Astrocyte of the spinal cord (primary cell): ENCODE results near the gene CDC42EP5.
"Not testable (repeated sequence)": the region's sequence is repeated elsewhere in the genome, so short reads cannot be mapped to it uniquely, and the experiment has no call there.

Experiments
- DNase-seq: peaks from one replicate; pipeline ENCODE4 v3.0.0; 2011; ENCODE audit warnings: low read depth, low spot score
- H3K4me3 ChIP-seq: 2 replicates; pipeline ENCODE4 v1.5.1; 2011; ENCODE audit warnings: low read depth, mild to moderate bottlenecking, low read length, moderate library complexity
- in situ Hi-C: cut with HindIII; loops from 2 replicates; pipeline ENCODE4 v1.10.0; 2017; ENCODE audit warnings: low sequenced_read_pairs
- TF ChIP-seq, protein P1 (sequence below): IDR thresholded peaks from 2 replicates; pipeline ENCODE4 v1.5.1; 2012; ENCODE audit warnings: low read depth, mild to moderate bottlenecking, low read length, inconsistent platforms

The CDC42EP5 gene

DNA sequence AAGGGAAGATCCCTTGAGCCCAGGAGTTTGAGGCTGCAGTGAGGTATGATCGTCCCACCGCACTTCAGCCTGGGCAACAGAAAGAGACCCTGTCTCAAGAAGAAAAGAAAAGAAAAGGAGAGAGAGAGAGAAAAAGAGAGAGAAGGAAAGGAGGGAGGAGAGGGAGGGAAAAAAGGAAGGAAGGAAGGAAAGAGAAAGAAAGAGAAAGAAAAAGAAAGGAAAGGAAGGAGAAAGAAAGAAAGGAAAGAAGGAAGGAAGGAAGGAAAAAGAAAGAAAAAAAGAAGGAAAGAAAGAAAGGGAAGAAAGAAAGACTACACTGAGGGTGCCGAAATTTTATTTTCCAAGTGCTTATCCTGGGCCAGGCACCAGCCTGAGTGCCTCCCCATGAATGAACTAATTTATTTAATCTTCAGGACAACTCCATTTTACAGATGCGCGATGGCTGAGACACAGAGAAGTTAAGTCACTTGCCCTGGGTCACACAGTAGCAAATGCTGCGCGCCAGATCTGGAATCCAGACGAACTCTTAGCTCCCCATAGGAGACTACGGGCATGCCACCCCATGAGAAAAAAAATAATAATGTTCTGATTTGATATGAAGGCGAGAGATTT is 2.7 kb downstream of the CDC42EP5 start:
- TF ChIP-seq, protein P1, sequence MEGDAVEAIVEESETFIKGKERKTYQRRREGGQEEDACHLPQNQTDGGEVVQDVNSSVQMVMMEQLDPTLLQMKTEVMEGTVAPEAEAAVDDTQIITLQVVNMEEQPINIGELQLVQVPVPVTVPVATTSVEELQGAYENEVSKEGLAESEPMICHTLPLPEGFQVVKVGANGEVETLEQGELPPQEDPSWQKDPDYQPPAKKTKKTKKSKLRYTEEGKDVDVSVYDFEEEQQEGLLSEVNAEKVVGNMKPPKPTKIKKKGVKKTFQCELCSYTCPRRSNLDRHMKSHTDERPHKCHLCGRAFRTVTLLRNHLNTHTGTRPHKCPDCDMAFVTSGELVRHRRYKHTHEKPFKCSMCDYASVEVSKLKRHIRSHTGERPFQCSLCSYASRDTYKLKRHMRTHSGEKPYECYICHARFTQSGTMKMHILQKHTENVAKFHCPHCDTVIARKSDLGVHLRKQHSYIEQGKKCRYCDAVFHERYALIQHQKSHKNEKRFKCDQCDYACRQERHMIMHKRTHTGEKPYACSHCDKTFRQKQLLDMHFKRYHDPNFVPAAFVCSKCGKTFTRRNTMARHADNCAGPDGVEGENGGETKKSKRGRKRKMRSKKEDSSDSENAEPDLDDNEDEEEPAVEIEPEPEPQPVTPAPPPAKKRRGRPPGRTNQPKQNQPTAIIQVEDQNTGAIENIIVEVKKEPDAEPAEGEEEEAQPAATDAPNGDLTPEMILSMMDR = no peak
- no peak overlapping the region for H3K4me3 ChIP-seq
- in situ Hi-C loops = no loop called here
- DNase-seq = no peak

DNA sequence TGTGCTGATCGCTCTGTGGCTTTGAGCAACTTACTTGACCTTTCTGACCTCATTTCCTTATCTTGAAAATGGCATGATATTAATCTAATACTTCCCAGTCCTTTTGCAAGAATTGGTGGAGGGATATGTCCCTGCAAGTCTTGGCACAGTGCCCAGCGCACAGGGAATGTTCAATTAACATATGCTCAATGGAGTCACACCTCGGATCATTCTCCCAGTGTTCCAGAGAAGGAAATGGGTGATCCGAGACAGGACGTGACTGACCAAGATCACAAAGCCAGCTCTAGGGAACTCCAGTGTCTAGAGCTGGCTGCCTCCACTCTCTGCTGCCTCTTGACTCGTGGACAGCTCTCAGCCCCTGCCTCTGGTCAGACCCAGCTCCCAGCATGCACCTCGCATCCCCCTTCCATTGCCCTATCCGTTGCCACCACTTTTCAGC is 3.6 kb downstream of the CDC42EP5 start:
- DNase-seq = no peak
- in situ Hi-C loops = no loop called here
- no peak overlapping the region for H3K4me3 ChIP-seq
- TF ChIP-seq, protein P1 = no peak

DNA sequence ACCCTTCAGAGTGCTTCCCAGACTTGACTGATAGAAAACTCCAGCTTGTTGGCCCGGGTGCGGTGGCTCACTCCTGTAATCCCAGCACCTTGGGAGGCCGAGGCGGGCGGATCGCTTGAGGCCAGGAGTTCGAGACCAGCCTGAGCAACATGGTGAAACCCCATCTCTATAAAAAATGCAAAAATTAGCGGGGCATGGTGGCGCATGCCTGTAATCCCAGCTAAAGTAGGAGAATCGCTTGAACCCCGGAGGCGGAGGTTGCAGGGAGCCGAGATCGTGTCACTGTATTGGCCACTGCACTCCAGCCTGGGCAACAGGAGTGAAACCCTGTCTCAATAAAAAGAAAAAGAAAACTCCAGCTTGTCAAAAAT is 7.0 kb downstream of the CDC42EP5 start:
- H3K4me3 ChIP-seq, in situ Hi-C loops, DNase-seq: not testable (repeated sequence)

DNA sequence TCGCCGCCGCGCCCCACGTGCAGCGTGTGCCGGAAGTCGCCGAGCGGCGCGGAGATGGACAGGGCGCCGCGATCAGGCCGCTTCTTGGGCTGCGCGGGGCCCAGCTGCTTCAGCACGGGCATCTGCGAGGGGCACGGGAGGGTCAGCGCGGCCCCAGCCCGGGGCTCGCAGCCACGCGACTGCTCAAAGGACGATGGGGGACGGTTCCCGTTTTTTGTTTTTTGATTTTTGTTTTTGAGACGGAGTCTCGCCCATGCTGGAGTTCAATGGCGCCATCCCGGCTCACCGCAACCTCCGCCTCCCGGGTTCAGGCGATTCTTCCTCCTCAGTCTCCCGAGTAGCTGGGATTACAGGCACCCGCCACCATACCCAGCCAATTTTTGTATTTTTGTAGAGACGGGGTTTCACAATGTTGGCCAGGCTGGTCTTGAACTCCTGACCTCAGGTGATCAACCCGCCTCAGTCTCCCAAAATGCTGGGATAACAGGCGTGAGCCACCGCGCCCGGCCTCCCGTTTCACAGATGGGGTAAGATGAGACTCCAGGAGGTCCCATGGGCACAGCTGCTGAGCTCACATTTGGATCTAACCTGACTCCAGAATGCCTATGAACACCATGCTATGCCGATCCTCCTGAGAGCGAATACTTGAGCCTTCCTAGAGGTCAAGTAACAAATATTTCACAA is 7.5 kb downstream of the CDC42EP5 start:
- no peak for DNase-seq
- TF ChIP-seq, protein P1 = no peak
- no peak overlapping the region for H3K4me3 ChIP-seq
- in situ Hi-C loops = no loop called here

DNA sequence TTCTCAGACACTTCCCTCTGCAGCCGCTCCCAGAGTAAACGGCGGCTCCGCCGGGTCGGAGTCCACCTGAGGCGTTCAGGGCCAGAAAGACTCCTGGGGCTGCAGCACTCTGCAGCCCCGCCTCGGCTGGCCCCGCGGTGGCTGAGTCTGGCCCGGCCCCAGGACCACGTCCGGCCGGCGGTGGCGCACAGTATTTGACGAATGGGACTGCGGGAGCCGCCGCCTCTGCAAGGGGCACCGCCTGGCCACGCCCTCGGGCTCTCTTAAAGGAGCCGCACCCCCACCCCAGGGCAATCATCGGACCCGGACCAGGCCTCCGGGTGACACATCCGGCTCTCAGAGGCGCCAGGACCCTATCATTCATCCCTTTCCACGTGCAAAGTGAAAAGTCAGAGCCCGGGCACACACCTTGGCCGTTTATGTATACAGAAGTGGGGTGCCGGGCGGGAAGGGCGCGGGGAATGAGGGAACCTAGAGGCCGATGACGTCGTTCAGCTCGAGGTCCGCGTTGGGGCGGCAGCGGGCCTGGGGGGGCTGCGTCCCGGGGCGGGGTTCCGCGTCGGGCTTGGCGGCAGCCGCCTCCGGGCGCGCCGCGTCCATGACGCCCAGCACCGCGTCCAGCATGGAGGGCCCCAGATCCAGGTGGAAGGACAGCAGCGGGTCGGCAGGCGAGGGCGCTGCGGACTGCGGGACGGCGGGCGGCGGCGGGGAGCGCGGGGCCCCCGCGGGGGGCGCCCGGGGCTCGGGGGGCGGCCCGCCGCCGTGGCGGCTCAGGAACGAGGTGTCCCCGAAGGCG is 8.3 kb downstream of the CDC42EP5 start:
- peak; percentile 90 for DNase-seq
- TF ChIP-seq, protein P1 = no peak
- in situ Hi-C loops = no loop called here
- peak overlapping the region; percentile 43 for H3K4me3 ChIP-seq

DNA sequence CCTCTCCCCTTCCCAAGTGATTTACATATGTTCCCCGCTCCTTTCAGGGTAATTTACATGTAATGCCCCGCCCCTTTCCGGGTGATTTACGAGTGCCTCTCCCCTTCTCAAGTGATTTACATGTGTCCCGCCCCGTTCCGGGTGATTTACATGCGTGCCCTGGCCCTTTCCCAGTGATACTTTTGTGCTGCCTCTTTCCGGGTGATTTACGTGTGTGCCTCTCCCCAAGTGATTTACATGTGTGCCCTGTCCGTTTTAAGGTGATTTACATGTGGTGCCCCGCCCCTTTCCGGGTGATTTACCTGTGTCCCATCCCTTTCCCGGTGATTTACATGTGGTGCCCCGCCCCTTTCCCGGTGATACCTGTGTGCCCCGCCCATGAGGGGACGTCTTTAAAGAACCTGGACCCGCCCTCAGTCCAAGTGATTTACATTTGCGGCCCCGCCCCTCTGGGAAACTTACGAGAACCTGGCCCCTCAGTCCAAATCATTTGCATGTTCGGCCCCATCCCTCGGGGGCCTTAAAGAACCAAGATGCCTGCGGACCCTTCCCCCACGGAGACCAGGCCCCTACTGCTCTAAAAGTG is 9.0 kb downstream of the CDC42EP5 start:
- in situ Hi-C loops = no loop called here
- peak overlapping the region; percentile 43 for H3K4me3 ChIP-seq
- peak; percentile 86 for DNase-seq

More for the DNA sequence above, 9.0 kb downstream of the CDC42EP5 start:
- TF ChIP-seq, protein P1 = no peak
